ENCODE results near the gene ULK4.
"Not testable (repeated sequence)": the region's sequence is repeated elsewhere in the genome, so short reads cannot be mapped to it uniquely, and the experiment has no call there.

ULK4 gene

DNA sequence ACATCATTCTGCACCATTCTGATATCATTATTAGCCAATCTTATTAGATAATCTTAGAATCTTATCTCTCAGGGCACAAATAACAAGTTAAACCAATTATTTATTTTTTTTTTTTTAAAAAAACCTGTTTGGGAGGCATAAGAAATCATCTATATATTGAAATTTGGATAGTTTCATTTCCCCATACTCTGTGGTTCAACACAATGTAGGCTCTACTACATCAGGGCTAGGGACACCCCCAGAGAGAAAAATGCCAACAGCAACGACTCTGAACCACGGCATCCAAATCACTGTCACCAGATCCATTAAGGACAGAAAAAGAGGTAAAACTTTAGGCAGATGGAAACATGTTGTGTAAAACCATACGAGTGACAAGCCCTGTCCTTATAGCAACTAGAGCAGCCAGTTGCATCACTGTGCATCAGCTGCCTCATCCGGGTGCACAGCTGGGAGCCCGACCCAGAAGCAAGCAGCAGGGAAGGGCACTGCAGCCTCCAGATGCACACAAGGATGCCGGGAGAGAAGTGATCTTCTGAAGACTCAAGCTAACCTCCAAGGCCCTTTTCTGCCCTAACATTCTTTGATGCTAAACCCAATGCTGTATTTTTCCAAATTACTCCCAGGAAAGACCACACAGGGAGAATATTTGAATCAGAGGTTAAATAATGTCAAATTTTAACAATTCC is 381.5 kb downstream of the ULK4 start:
- DNase-seq (ENCODE audit: low read depth, low spot score) = peak; percentile 77

DNA sequence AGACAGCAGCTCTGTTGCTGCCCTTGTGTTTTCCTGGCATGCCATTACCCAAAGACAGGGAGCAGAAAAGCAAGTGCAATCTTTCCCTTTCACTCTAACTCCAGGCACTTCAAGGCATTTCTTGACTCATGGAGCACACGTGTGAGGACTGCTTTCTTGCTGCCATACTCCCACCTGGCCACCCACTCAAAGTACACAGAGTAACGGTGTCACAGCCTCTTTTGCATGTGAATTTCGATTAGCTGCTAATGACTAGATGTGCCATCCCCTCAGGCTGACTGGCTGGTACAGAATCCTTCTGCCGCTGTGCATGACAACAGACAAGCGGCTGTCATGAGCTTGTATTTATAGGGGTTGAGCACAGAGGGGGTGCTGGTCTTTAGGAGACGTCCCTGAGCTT is 382.0 kb downstream of the ULK4 start:
- no peak for DNase-seq (ENCODE audit: low read depth, low spot score)

DNA sequence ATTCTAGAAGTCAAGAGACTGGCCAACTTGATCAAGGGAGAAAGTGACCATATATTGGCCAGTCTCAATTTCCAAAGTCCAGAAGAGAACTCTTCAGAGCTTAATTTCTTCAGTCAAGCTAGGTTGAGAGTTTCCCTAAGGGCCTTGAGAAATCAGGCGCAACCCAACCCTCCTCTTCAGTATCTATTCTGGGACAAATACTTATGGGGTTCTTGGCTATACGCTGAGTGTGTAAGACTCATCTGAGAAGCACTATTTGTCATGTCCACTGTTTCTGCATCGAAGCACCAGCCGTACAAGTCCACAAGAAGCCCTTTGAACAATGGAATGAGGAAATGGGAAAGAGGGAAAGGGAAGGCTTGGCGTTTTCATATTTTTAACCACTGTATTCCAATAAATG is 383.1 kb downstream of the ULK4 start:
- no peak for DNase-seq (ENCODE audit: low read depth, low spot score)

DNA sequence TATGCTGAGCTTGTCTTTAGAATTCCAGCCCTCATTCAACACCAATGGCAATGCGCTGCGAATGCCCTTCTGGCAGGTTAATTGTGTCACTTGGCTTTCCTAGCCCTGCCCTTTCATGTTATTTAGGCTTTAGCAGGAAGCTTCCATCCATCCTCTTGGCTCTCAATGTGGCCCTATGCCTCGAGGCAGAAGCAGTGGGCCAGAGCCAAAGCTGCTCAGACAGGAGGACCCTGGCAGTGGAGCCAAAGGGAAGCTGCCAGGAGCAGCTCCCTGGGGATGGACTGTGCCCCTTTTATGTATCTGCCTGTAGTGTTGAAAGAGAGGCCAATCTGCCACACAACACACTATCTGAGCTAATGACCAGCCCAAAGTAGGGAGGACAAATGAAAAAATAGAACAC is 386.2 kb downstream of the ULK4 start:
- DNase-seq (ENCODE audit: low read depth, low spot score) = no peak

- DNase-seq (ENCODE audit: low read depth, low spot score) = no peak
These were observed 387.0 kb downstream of the ULK4 start for GRCh38 chr3:41574900-41575299.

GRCh38 chr3:41573591-41573990 is 388.3 kb downstream of the ULK4 start:
- no peak for DNase-seq (ENCODE audit: low read depth, low spot score)

GRCh38 chr3:41572092-41572491 is 389.8 kb downstream of the ULK4 start:
- DNase-seq (ENCODE audit: low read depth, low spot score) = no peak

DNA sequence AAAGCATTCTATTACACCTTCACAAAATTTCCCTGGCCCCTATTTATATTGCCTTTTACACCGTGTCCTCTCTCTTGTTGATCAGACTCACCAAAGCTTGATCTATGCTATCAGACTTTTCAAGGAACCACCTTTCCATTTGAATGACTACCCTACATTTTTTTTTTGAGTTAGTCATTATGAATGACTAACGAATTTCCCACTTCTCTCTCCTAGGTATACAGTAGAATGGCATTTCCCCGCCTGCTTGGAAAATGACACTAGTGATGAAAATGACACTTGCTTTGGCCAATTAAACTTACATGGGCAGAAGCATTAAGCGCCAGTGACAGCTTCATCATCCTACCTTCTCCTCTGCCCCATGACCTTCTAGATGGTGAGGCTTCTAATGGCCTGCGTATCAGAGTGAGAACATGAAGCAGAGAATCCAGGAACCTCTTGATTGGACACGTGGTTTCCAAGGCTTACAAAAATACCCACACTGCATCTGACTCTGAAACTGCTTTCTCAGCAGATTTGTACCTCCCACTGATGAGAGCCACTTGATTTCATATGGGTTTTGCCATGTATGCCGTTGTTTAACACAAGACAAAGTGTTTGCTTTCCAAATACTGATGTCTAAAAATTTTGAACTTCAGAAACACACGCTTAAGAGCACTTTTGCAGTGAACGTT is 392.1 kb downstream of the ULK4 start:
- no peak for DNase-seq (ENCODE audit: low read depth, low spot score)

GRCh38 chr3:41565948-41566514 is 395.9 kb downstream of the ULK4 start:
- DNase-seq (ENCODE audit: low read depth, low spot score) = no peak

- no peak for DNase-seq (ENCODE audit: low read depth, low spot score)
These were observed 396.9 kb downstream of the ULK4 start for GRCh38 chr3:41565003-41565402.

GRCh38 chr3:41556245-41556644 is 405.7 kb downstream of the ULK4 start:
- DNase-seq (ENCODE audit: low read depth, low spot score) = not testable (repeated sequence)

GRCh38 chr3:41532976-41533375 is 428.9 kb downstream of the ULK4 start:
- peak; percentile 26 for DNase-seq (ENCODE audit: low read depth, low spot score)

GRCh38 chr3:41526995-41527573 is 434.8 kb downstream of the ULK4 start:
- no peak for DNase-seq (ENCODE audit: low read depth, low spot score)

DNA sequence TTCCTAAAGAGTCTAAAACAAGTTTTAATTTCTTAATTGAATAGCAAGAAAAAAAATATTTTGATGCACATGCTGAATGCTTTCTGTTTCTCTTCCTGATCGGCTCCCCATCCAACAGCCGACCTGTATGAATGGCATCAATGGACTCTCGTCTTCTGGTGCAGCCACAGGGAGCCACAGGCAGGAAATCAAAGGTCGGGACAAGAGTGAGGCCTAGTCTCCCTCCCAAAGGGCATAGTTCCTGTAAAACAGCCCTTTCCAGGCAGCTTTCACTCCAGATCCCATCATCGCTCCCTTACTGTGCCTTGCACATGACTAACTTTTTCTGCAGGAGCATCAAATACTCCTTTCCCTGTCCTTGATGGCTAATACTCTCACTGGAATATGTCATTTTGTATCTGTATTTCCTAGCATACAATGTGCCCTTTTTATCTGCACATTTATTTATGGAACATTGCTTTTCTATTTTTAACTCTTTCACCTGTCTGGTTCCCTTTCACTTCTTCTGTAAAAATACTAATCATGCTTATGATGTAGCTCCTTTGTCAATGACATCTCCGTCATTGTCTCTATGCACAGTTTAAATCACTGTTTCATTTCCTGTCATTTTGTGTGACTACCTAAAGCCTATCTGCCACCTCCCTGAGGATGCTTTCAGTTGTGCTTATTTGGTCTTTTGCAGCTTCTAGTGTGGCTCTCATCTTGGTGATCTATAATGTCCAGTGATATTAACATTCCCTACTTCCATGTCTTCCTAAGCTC is 436.4 kb downstream of the ULK4 start:
- DNase-seq (ENCODE audit: low read depth, low spot score) = no peak

DNA sequence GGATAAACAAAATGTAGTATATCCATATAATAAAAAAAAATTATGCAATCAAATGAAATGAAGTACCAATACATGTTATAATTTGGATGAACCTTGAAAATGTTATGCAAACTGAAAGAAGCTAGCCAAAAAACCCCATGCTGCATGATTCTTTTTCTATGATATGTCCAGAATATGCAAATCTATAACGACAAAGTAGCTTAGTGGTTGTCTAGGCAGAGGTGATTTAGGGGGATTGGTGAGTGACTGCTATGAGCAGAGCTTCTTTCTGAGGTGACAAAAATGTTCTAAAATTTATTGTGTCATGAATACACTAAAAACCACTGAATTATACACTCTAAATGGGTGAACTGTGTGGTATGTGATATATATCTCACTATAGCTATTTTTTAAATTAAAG is 438.0 kb downstream of the ULK4 start:
- no peak for DNase-seq (ENCODE audit: low read depth, low spot score)

DNA sequence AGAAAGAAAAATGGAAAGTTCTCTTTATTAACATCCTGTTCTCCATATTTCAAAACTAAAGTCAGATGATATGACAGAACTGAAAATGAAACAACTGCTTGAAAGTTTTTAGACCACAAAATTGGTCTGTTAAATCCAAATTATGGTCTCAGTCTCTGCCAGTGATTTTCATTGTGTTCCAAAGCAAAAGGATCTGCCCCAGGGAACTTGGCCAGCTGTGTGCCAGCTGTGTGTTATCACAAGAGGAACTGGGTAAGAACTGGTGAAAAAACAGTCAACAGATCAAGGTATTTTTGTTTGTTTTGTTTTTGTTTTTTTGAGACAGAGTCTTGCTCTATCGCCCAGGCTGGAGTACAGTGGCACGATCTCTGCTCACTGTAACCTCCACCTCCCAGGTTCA is 439.3 kb downstream of the ULK4 start:
- DNase-seq (ENCODE audit: low read depth, low spot score) = no peak

DNA sequence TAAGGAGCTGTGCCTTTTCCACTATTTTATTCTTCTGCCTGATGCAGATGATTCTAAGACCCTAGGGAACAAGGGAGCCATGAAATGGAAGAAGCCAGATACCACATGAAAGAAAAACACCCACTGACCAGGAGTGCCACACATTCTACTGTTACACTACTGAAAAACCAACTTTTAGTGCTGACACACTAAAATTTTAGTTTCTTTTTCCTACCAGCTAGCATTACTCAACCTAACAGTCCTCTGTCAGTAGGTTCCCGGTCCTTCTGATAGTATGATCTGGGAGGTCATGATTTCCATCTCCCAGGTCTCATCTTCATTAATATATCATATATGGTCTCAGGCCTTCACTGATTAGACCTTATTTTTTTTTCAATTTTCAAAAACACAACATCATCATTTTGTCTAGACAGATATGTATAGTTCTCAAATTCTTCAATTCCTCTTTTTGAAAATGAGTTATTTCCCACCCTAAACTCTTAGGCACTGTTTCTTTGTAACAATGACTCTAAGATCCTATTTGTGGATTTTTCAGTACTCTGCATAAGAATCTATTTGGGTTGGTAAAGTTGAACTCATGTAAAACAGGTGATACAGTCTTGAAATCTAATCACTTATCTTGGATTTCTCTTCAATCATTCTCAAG is 440.8 kb downstream of the ULK4 start:
- no peak for DNase-seq (ENCODE audit: low read depth, low spot score)

DNA sequence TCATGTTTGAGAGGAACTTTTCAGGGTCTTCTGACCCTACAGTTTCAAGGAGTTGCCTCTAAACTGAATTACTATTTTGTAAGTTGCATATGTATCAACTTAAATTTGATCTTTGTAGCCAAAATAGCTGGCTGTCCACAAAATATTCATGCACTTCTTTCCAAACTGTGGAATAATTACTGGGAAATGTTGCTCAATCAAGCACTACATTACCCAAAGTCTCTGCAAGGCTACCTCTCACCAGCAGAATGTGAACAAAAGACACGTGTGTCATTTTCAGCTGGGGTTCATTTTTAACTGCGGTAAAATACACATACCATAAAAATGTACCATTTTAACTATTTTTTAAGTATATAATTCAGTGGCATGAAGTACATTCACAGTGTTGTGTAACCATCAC is 442.2 kb downstream of the ULK4 start:
- no peak for DNase-seq (ENCODE audit: low read depth, low spot score)

DNA sequence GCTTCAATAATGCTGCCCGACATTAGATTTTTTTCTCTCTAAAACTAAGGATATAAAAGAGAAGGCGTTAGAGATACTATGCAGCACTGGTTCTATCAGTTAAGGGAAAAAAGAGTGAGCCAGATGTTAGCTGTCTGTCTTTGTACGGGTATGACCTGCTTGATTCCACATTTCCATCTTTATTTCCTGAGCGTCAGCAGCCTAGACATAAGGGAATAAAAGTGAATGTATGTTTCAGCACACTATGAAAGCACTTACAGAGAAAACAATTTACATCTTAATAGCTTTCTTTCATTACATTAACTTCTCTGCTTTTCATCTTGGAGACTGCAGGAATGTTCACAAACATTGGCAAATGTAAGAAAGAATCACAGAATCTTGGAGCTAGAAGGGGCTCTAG is 443.3 kb downstream of the ULK4 start:
- no peak for DNase-seq (ENCODE audit: low read depth, low spot score)

DNA sequence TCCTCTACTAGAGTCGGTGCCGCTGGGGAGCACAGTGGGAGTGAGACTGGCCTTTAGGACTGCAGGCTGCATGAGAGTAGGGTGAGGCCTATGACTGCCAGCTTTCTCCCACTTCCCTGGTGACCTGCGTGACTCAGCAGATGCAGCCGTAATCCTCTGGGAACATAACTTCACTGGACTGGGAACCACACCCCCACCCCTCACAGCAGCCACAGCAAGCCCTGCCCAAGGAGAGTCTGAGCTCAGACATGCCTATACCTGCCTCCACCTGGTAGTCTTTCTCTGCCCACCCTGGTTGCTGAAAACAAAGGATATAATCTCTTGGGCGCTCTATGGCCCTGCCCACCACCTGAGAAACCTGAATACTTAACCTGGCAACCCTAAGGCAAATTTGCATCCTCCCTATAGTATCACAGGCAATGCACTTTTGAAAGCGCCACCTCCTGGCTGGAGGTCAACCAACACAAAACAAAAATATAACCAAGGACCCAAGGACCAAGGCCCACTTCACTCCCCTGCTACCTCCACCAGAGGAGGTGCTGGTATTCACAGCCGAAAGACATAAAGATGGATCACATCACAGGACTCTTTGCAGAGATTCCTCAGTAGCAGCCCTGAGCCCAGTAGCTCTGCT is 453.7 kb downstream of the ULK4 start:
- DNase-seq (ENCODE audit: low read depth, low spot score) = no peak
